OCI-LY1 (cell line): Measurements from ENCODE around the gene AFF1.
"Not testable (repeated sequence)": the region's sequence is repeated elsewhere in the genome, so short reads cannot be mapped to it uniquely, and the experiment has no call there.

Source experiments
- H2AFZ ChIP-seq: fragments of 200-600 bp; sonication (generic), shearing (Covaris generic); 2 replicates; pipeline ENCODE4 v1.6.0; 2014; ENCODE audit warnings: antibody characterized with exemption, mild to moderate bottlenecking, low read length
- H3F3A ChIP-seq: fragments of 200-600 bp; sonication (generic), shearing (Covaris generic); 2 replicates; pipeline ENCODE4 v1.6.0; 2014; ENCODE audit warnings: mild to moderate bottlenecking, antibody characterized with exemption, low read length, moderate library complexity; ENCODE audit not compliant: insufficient read depth
- H3K27ac ChIP-seq: fragments of 200-600 bp; sonication (generic); 2 replicates; pipeline ENCODE4 v1.5.1; 2014; ENCODE audit warnings: low read length, mixed run types, mild to moderate bottlenecking, low read depth; ENCODE audit not compliant: poor library complexity, severe bottlenecking
- H3K27me3 ChIP-seq: fragments of 200-600 bp; sonication (generic); 2 replicates; pipeline ENCODE4 v1.6.0; 2014; ENCODE audit warnings: antibody characterized with exemption, mild to moderate bottlenecking, low read length, moderate library complexity; ENCODE audit not compliant: insufficient read depth
- H3K36me3 ChIP-seq: fragments of 200-600 bp; sonication (generic); 2 replicates; pipeline ENCODE4 v1.6.1; 2014; ENCODE audit warnings: mild to moderate bottlenecking, antibody characterized with exemption, low read length, moderate library complexity, mixed read lengths; ENCODE audit not compliant: insufficient read depth
- H3K4me1 ChIP-seq: fragments of 200-600 bp; sonication (generic); 2 replicates; pipeline ENCODE4 v1.5.1; 2014; ENCODE audit warnings: mild to moderate bottlenecking, low read length, moderate library complexity; ENCODE audit not compliant: insufficient read depth, severe bottlenecking
- H3K4me2 ChIP-seq: fragments of 200-600 bp; sonication (generic), shearing (Covaris generic); 2 replicates; pipeline ENCODE4 v1.6.1; 2014; ENCODE audit warnings: low read length
- H3K4me3 ChIP-seq: fragments of 200-600 bp; sonication (generic); 2 replicates; pipeline ENCODE4 v1.5.1; 2014; ENCODE audit warnings: low read length, low read depth, mild to moderate bottlenecking, mixed read lengths; ENCODE audit not compliant: poor library complexity, severe bottlenecking
- H3K79me2 ChIP-seq: fragments of 200-600 bp; shearing (Covaris generic); 2 replicates; pipeline ENCODE4 v1.6.1; 2016; ENCODE audit warnings: mixed run types, low read length, mixed read lengths; ENCODE audit not compliant: insufficient read depth
- H3K9ac ChIP-seq: fragments of 200-600 bp; sonication (generic), shearing (Covaris generic); 2 replicates; pipeline ENCODE4 v1.6.1; 2014; ENCODE audit warnings: mild to moderate bottlenecking, low read length, mixed read lengths
- H3K9me2 ChIP-seq: fragments of 200-600 bp; sonication (generic), shearing (Covaris generic); 2 replicates; pipeline ENCODE4 v1.6.1; 2014; ENCODE audit warnings: low read depth, mild to moderate bottlenecking, low read length, mixed read lengths
- H3K9me3 ChIP-seq: fragments of 200-600 bp; shearing (Covaris generic); 2 replicates; pipeline ENCODE4 v1.6.1; 2014; ENCODE audit warnings: low read length, mixed read lengths
- H4K20me1 ChIP-seq: fragments of 200-600 bp; sonication (generic), shearing (Covaris generic); 2 replicates; pipeline ENCODE4 v1.6.0; 2016; ENCODE audit warnings: mild to moderate bottlenecking, low read length; ENCODE audit not compliant: insufficient read depth
- EZH2 ChIP-seq: fragments of 200-600 bp; sonication (generic), shearing (Covaris generic); IDR thresholded peaks from 2 replicates; pipeline ENCODE4 v1.8.0; 2017; ENCODE audit warnings: borderline replicate concordance, mixed run types, mild to moderate bottlenecking, antibody characterized with exemption, low read length, moderate library complexity, mixed read lengths
- TF ChIP-seq, protein P1 (sequence below): fragments of 200-600 bp; sonication (generic), shearing (Covaris generic); IDR thresholded peaks from 2 replicates; pipeline ENCODE4 v1.5.1; 2017; ENCODE audit warnings: mild to moderate bottlenecking, antibody characterized with exemption, low read length, moderate library complexity, mixed read lengths

Gene AFF1

DNA sequence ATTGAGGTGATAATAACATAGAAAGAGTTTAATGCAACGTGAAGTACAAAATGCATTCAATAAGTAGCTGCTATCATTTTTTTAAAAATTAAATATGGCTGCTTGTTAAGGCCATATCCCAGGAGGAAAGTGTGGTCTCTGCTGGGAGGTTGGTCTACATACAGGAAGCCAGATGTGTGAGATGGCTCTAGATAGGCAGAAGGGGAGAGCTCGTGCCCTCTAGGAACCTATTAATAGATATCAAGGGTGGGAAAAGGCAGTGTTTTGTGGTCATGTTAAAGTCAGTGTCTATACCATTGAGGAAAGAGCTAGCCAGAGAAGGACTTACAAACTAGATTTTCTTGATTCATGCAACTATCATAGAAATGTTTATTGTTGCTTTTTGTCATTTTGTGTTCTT lies 145.2 kb downstream of the AFF1 start:
- Histone ChIP-seq H3K4me1 (no peaks in the 10 kb centered on the region), H3K9ac (no peak overlapping the region), H3K27ac (no peak overlapping the region), H3K4me3 (no peak overlapping the region), H3K27me3 (no peaks in the 10 kb centered on the region), H3K9me3 (no peaks in the 10 kb centered on the region), H3K36me3 (no peaks in the 10 kb centered on the region), H3F3A (no peaks in the 10 kb centered on the region), H3K9me2 (no peaks in the 10 kb centered on the region), H4K20me1 (no peaks in the 10 kb centered on the region), H3K4me2 (no peak overlapping the region), H3K79me2 (no peaks in the 10 kb centered on the region), H2AFZ (no peak overlapping the region)
- no peak for TF ChIP-seq EZH2
- TF ChIP-seq, protein P1, sequence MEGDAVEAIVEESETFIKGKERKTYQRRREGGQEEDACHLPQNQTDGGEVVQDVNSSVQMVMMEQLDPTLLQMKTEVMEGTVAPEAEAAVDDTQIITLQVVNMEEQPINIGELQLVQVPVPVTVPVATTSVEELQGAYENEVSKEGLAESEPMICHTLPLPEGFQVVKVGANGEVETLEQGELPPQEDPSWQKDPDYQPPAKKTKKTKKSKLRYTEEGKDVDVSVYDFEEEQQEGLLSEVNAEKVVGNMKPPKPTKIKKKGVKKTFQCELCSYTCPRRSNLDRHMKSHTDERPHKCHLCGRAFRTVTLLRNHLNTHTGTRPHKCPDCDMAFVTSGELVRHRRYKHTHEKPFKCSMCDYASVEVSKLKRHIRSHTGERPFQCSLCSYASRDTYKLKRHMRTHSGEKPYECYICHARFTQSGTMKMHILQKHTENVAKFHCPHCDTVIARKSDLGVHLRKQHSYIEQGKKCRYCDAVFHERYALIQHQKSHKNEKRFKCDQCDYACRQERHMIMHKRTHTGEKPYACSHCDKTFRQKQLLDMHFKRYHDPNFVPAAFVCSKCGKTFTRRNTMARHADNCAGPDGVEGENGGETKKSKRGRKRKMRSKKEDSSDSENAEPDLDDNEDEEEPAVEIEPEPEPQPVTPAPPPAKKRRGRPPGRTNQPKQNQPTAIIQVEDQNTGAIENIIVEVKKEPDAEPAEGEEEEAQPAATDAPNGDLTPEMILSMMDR: no peak

DNA sequence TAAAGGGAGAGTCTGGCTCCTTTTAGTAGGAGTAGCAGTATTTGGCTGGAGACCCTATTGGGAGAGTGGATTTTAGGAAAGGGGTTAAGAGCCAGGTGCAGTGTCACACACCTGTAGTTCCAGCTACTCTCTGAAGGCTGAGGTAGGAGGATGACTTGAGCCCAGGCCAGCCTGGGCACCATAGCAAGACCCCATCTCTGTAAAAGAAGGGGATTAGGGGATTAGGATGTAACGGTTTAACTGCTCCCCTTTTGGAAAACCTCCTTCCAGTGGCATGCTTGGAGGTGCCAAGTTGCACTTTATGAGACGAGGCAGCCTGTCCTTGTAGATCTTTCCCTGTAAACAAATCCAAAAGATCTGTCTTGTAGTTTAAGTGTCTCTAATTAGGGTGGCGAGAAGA lies 145.7 kb downstream of the AFF1 start:
- Histone ChIP-seq H3K4me2 (no peak overlapping the region), H3K4me3 (no peak overlapping the region), H3K9ac (no peak overlapping the region), H3K36me3 (no peaks in the 10 kb centered on the region), H3K27me3 (no peaks in the 10 kb centered on the region), H3F3A (no peaks in the 10 kb centered on the region), H3K9me3 (no peaks in the 10 kb centered on the region), H3K27ac (no peak overlapping the region), H3K79me2 (no peaks in the 10 kb centered on the region), H4K20me1 (no peaks in the 10 kb centered on the region), H3K9me2 (no peaks in the 10 kb centered on the region), H2AFZ (no peak overlapping the region), H3K4me1 (no peaks in the 10 kb centered on the region)
- TF ChIP-seq EZH2: no peak
- TF ChIP-seq, protein P1: no peak

DNA sequence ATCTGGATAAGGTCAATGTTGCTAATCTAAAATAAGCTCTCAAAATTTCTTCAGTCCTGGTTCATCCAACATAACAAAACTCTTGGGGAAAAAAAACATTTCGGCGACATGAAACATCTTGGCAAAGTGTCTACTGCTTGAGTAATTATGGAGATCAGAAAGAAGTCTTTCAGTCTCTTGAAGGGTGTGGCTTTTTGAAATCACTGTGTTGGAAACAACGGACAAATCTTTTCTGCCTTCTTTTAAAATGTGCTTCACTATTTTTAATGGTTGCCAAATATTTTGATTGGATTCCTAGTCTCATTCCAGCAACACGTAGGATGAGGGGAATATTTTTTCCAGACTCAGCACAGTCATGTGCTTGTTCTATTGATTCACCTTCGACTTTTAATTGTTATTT lies 147.0 kb downstream of the AFF1 start:
- no peak overlapping the region for H3K9ac ChIP-seq
- no peaks in the 10 kb centered on the region for H3K27me3 ChIP-seq
- H3K4me1 ChIP-seq: no peaks in the 10 kb centered on the region
- no peak overlapping the region for H3K27ac ChIP-seq
- no peaks in the 10 kb centered on the region for H3K36me3 ChIP-seq
- no peaks in the 10 kb centered on the region for H3K79me2 ChIP-seq
- TF ChIP-seq, protein P1: no peak
- TF ChIP-seq EZH2: no peak
- H3K9me3 ChIP-seq: no peaks in the 10 kb centered on the region
- H3F3A ChIP-seq: no peaks in the 10 kb centered on the region
- H2AFZ ChIP-seq: no peak overlapping the region
- no peaks in the 10 kb centered on the region for H3K9me2 ChIP-seq
- H3K4me2 ChIP-seq: no peak overlapping the region
- no peak overlapping the region for H3K4me3 ChIP-seq
- no peaks in the 10 kb centered on the region for H4K20me1 ChIP-seq

DNA sequence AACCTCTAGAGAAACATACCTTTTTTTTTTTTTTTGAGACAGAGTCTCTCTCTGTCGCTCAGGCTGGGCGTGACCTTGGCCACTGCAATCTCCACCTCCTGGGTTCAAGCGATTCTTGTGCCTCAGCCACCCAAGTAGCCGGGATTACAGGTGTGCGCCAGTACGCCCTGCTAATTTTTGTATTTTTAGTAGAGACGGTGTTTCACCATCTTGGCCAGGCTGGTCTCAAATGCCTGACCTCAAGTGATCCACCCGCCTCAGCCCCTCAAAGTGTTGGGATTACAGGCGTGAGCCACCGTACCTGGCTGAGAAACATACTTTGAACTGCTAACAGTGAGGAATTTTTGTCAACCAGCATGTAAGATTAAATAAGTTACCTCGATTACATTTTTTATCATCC lies 150.9 kb downstream of the AFF1 start:
- H3K4me1 ChIP-seq, H3K79me2 ChIP-seq, H2AFZ ChIP-seq, H3K9me3 ChIP-seq, H3K4me2 ChIP-seq, H3K4me3 ChIP-seq, H3K36me3 ChIP-seq, H3K27ac ChIP-seq, H3K9ac ChIP-seq, H3F3A ChIP-seq, H3K27me3 ChIP-seq, H3K9me2 ChIP-seq, H4K20me1 ChIP-seq: not testable (repeated sequence)
